Stomach (tissue), 9 donors: ENCODE results near the gene NPIPB2. TPM values are rescaled to one million over a fixed set of nuclear protein-coding genes. Genes with fewer than 3 reads are reported as not detected.
A peak's percentile ranks its signal among the peaks of the same experiment; 100 is the strongest.

Source experiments
- DNase-seq, 2 donors: peaks; one replicate each; pipeline versions ENCODE4 v3.0.0 to v3.0.0-alpha.2; 2013 to 2019
- H3K27ac ChIP-seq, 5 donors: fragments of 200-600 bp in 4 of 5; sonication (generic) in 4 of 5; one replicate each; pipeline ENCODE4 v1.5.1; 2013 to 2019; ENCODE audit warnings: mild to moderate bottlenecking in 1 of 5, moderate library complexity in 1 of 5
- H3K27me3 ChIP-seq, 3 donors: fragments of 200-600 bp; sonication (generic); one replicate each; pipeline ENCODE4 v1.5.1; 2017 to 2019; ENCODE audit warnings: mixed run types in 1 of 3
- H3K36me3 ChIP-seq, 4 donors: fragments of 200-600 bp; sonication (generic); 1 replicate in 3 of 4; 2 replicates in 1 of 4; pipeline ENCODE4 v1.5.1; 2016 to 2019
- H3K4me1 ChIP-seq, 4 donors: fragments of 200-600 bp; sonication (generic); one replicate each; pipeline ENCODE4 v1.5.1; 2016 to 2019
- H3K4me3 ChIP-seq, 4 donors: fragments of 200-600 bp; sonication (generic) in 3 of 4; one replicate each; pipeline ENCODE4 v1.5.1; 2016 to 2019; ENCODE audit warnings: mild to moderate bottlenecking in 1 of 4
- H3K9me3 ChIP-seq, 4 donors: fragments of 200-600 bp; sonication (generic); one replicate each; pipeline ENCODE4 v1.5.1; 2016 to 2019
- CTCF ChIP-seq, 7 experiments: fragments of 450-650 bp in 4 of 7; fragments of 200-600 bp in 3 of 7; sonication (generic) in 3 of 7; IDR thresholded peaks; one replicate each; pipeline ENCODE4 v1.5.1; 2016 to 2019; ENCODE audit warnings: antibody characterized with exemption in 7 of 7, control low read depth in 2 of 7, mild to moderate bottlenecking in 1 of 7
- EP300 ChIP-seq: sonication (generic); formaldehyde crosslinking; IDR thresholded peaks from one replicate; pipeline ENCODE4 v1.6.1; 2017; ENCODE audit warnings: antibody characterized with exemption
- POLR2A ChIP-seq, 4 donors: fragments of 450-650 bp; IDR thresholded peaks; one replicate each; pipeline ENCODE4 v1.6.1; 2016; ENCODE audit warnings: antibody characterized with exemption in 4 of 4, control low read depth in 2 of 4, mild to moderate bottlenecking in 1 of 4, moderate library complexity in 1 of 4
- POLR2AphosphoS5 ChIP-seq, 3 donors: sonication (generic); formaldehyde crosslinking; IDR thresholded peaks; one replicate each; pipeline ENCODE4 v1.6.1; 2016; ENCODE audit warnings: antibody characterized with exemption in 3 of 3
- WGBS, 5 donors: extraction: QIAGEN DNeasy Blood & Tissue Kit in 3 of 5; methylation state at CpG; one replicate each; pipeline versions ENCODE4 v1.1.5 to v1.1.7; 2013 to 2018; 5-methylcytosine and 5-hydroxymethylcytosine counted together
- intact Hi-C: fragments of 100-400 bp; cut with DNase I; formaldehyde crosslinking; loops from one replicate; pipeline ENCODE4 v1.15.1; 2023; ENCODE audit warnings: low total_unique reads
- polyA plus RNA-seq, 3 donors: library from polyadenylated mRNA; stranded (reverse); fragments of 200-250 nt; gene quantifications; one replicate each; pipeline ENCODE4 v1.2.3, GENCODE V29; 2013
- total RNA-seq, 5 donors: library from RNA; depleted of rRNA; stranded (reverse); fragments of >200 nt; gene quantifications; one replicate each; pipeline versions ENCODE4 v1.1.0 to v1.2.3, GENCODE V29; 2014 to 2016
- donor health status: healthy with polysubstance abuse.
- donor health status: Bipolar disorder and iron deficiency.
- donor health status: healthy.

Gene NPIPB2
- total and polyA plus RNA-seq, 8 donors, result 1.7 to 55.8 (median 13.0) TPM

- H3K27ac ChIP-seq, result peak overlapping the region; percentile 96 to 100 (median 97)
- H3K4me3 ChIP-seq, result peak overlapping the region; percentile 90 to 98 (median 94)
- TF ChIP-seq CTCF (IDR thresholded peaks at IDR 0.05) (no peak), POLR2A (IDR thresholded peaks at IDR 0.05) (no peak), POLR2AphosphoS5 (IDR thresholded peaks at IDR 0.05) (no peak), EP300 (no peak)
- WGBS, 5 donors, result 0 to 1% (median 0%) methylated on average over 9 to 78 of the region's 79 CpGs
- H3K4me1 ChIP-seq, result peaks cover 38 to 47% (median 42%) of the 10 kb centered on the region in 4 donors
- no peaks in the 10 kb centered on the region for H3K27me3 ChIP-seq
- intact Hi-C loops, result no loop called here
- H3K9me3 ChIP-seq, result no peaks in the 10 kb centered on the region
- no peaks in the 10 kb centered on the region for H3K36me3 ChIP-seq
- peak; percentile 41 to 75 for DNase-seq
Measured at GRCh38 chr16:11915114-11915643, 26.7 kb downstream of the NPIPB2 start.

GRCh38 chr16:11914210-11915113 lies 27.4 kb downstream of the NPIPB2 start:
- Histone ChIP-seq H3K9me3 (no peaks in the 10 kb centered on the region), H3K4me3 (peak overlapping the region; percentile 90 to 98 (median 94)), H3K27me3 (no peaks in the 10 kb centered on the region), H3K27ac (peak overlapping the region; percentile 96 to 100 (median 97)), H3K36me3 (no peaks in the 10 kb centered on the region), H3K4me1 (peaks cover 43 to 54% (median 48%) of the 10 kb centered on the region in 4 donors)
- intact Hi-C loops, result no loop called here
- WGBS, 5 donors, result 1 to 6% (median 2%) methylated on average over 15 to 30 of the region's 30 CpGs
- TF ChIP-seq CTCF (IDR thresholded peaks at IDR 0.05) (no peak), POLR2AphosphoS5 (IDR thresholded peaks at IDR 0.05) (no peak), POLR2A (IDR thresholded peaks at IDR 0.05) (no peak)
- DNase-seq, result peak in 1 of 2 donors; percentile 65

GRCh38 chr16:11913425-11914079 lies 28.3 kb downstream of the NPIPB2 start:
- no peaks in the 10 kb centered on the region for H3K27me3 ChIP-seq
- DNase-seq, result peak in 1 of 2 donors; percentile 44
- no peaks in the 10 kb centered on the region for H3K36me3 ChIP-seq
- no peak for TF ChIP-seq POLR2AphosphoS5 (IDR thresholded peaks at IDR 0.05)
- no peak for TF ChIP-seq POLR2A (IDR thresholded peaks at IDR 0.05)
- no peak for TF ChIP-seq EP300
- TF ChIP-seq CTCF (IDR thresholded peaks at IDR 0.05), result no peak
- peak overlapping the region in 4 of 5 donors; percentile 96 to 98 (median 96) for H3K27ac ChIP-seq
- H3K4me1 ChIP-seq, result peaks cover 43 to 63% (median 52%) of the 10 kb centered on the region in 4 donors
- peak overlapping the region; percentile 90 to 98 (median 94) for H3K4me3 ChIP-seq
- no peaks in the 10 kb centered on the region for H3K9me3 ChIP-seq
- 21 to 41% (median 33%) methylated on average over 12 of the region's 12 CpGs for WGBS, 5 donors
- intact Hi-C loops, result no loop called here
